NCI-H128 (cell line): ENCODE measurements around the gene APCDD1.

Experiments
- DNase-seq: peaks from one replicate; lab custom pipeline; 2025; ENCODE audit not compliant: unreplicated experiment; lab: John Stamatoyannopoulos, UW

APCDD1 gene

DNA sequence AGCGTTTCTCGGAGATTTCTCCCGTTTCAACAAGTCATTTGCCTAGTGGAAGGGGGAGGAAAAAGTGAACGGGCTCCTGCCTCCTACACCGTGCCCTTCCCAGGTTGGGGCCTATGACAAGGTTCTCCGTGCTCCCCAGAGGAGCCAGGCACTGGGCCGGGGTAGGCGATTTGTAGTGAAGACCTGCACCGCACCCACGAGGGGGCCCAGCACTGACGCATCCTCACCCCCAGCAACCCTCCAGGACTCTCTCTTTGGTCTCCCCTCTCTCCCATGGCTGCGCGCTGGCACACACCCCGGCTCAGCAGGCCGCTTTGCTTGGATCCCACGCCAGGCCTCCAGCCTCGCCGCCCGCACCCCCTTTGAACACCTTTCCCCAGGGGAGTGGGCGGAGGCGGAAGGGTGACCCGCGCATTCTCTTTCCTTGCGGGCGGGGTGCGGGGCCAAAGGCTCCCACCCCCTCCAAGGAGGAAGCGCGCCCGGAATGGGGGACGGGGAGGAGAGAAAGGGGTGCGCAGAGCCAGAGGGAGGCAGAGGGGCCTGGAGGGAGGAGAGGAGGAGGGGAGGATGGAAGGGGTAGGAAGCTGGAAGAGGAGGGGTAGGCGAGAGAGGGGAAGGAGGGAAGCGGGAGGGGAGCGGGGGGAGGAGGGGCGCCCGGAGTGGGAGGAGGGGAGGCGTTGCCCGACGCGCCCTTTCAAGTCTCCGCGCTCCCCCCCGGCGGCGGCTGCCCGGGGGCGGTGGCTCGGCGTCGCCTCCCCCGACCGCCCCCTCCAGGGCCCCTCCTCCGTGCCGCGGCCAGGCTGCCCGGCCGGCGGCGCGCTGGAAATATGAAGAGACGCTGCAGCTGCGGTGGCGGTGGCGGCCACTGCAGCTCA lies at the start of gene APCDD1:
Gene APCDD1, plus strand, starts transcription at position 830 of the 875 bp plus-strand sequence. CDS start 347 bp downstream, outside the sequence.
- DNase-seq, result no peak

DNA sequence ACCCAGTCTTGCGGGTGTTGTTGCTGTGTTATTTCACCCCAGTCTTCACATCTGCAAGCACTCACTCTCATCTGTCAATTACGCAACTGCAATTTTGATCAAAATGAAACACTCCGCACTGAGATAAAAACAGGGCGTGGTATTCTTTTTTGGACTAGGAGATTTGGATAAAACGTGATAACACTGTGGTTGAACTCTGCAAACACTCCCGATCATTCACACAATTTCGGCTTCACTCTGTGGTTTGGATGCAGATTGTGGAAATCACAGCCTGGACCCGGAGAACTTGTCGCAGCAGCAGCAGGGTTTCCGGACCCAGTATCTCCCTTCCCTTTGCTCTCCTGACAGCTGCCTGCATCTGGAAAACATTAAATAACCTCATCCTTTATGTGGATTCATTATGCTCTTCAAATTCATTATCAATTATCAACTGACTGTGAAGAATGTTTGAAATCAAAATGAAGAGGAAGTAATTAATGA lies 49.4 kb upstream of the APCDD1 start:
- no peak for DNase-seq

DNA sequence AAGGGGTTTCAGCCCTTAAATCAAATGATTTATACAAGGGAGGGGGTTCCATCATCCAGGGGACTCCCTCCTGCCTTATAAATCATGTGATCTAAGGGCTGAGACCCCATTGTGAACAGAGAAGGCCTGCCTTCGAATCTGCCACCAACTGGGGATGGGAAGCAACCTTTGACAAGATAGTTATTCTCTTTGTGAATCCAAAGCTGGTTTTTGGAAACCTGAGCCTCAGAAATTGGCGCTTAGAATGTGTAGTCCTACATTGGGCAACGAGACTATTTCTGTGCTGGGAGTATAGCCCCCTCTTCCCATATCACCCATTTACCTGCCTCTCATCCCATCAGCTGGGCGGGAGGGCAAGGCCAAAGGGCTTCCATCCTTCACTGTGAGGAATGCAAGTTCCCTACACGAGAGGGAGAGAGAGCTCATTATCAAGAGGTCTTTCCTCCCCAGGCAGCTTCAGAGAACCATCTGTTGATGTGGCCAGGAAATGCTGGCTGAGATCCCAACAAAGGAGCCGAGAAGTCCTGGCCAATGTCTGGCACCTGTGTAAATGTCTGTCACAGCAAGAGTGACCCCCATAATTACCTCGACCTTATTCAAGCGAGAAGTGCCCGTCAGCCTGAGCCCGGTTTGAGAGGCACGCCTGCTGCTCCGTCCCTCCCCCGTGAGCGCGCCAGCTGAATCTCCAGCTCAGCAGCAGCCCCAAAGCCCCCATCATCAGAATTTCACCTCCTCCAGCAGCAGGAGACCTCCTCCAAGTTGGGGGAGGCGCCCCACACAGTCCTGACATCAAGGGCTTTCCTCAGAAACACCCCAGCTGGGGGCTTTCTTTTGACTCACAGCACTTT lies 48.4 kb upstream of the APCDD1 start:
- DNase-seq, result peak; percentile 69

DNA sequence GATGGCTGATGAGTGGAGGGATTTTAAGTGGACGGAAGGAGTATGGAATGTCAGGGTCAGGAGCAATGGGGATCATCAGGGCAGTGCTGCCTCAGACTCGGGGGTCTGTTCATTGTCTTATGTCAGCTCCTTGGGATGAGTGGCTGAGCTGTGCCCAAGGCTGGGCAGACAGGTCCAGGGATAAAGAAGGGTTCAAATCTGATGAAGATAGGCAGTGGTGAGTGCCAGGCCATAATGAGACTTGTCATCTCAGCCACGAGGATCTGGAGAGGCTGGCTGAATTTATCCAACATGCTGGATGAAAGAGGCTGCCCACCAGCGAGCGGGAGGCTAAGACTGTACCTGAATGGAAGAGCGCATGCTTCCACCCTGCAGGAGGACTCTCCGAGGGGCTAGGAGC lies 46.3 kb upstream of the APCDD1 start:
- DNase-seq, result no peak

DNA sequence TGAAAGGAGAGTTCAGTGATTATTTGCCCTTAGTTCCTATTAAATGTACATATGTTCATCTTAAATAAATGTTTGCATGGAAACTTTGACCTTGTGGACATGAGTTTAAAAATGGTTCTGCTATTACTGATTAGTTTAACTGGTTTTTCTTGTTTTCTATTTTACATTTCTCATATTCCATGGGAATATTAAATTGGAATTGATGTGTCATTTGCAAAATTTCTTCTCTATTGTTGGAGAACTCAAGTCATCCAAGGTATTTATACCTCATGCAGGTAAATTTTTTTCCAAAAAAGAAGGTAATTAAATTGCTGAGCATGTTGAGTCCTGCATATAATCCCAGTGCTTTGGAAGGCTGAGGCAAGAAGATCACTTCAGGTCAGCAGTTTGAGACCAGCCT lies 45.4 kb upstream of the APCDD1 start:
- no peak for DNase-seq

DNA sequence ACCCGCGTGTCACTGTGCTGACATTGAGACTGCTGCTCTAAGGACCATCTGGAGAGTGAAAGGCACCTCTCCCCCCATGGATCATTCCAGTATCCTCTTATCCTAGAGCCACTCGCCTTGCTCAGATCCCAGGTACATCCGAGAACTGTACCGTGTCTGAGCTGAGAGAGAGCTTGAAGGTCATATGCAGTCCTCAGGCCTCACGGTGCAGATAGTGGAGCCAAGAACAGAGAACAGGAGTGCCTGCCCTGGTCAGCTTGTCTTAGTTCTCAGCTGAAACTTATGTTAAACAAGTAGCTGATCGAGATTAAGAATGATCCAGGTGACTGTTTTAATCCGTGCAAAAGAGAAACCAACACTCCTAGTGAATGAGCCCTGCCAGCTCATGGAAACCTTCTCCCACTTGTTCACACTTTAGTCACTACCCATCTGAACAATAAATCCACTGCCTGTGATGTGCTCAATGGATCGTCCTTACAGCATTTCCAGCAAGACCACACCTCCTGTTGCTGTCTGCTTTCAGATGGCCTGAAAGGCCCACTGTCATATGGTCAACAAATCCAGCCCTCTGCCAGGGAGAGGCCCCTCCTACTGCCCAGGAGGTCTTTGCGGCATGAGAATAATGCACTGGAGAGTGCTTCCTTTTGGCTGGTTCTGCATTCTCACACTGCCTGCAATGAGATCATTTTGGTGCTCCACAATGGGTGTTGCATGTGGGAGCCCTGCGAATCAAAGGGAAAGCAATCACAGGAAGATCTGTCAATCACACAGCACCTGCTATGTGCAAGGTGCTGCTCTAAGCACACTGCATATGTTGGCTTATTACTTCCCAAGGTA lies 43.7 kb upstream of the APCDD1 start:
- DNase-seq, result no peak

DNA sequence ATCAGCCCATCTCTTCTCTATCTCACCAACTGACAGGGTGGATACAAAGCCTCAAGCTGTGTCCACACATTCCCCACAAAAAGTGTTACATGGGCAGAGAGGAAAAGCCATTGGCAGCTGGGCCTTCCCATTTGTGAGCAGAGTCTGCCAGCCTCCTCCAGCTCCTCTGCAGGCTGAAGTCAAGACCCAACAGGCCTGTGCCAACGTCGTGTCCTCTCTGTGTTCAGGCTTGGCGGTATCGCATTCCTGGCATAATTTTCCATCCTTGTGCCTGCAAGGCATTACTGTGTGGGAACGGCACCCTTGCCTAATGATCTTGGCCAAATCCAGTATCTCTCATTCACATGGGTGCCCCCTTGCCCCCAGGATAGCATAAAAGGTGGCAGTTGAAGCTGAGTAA lies 41.5 kb upstream of the APCDD1 start:
- DNase-seq, result no peak

DNA sequence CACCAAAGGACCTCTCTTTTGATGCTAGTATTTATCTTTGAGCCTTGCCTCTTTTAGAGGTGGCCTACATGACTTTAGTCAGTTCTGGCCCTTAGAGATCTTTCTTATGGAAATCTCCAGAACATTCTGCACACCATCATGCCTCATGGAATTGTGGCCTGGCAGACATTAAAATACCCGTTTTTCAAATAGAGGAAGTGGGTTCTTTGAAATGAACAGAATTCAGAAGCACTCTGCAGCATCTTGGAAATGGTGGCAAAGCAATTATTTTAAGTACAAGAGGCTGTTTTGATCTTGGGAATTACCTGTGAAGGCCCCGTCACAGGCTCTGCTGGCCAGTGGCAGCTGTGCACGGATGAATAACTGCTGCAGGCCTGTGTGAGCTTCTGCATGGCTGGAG lies 40.7 kb upstream of the APCDD1 start:
- DNase-seq, result no peak

DNA sequence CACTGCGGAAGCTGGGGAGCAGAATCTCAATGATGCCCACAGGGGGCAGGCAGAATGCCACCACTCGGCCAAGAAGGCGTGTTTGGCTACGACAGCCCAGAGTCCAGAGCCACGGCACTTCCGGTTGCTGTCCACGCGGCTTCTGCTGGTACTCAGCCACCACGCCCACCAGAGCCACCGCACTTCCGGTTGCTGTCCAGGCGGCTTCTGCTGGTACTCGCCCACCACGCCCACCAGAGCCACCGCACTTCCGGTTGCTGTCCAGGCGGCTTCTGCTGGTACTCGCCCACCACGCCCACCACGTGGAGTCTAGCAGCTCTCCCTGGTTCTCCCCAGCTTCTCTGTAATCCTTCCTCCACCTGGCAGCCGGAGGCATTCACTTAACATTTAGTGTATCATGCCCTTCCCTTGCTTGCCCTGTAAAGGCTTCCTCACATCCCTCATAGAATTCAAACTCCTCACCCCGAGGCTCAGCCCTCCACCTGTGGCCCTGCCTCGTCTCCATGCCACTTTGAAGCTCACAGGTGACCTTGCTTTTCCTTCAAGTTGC lies 40.1 kb upstream of the APCDD1 start:
- DNase-seq, result no peak

DNA sequence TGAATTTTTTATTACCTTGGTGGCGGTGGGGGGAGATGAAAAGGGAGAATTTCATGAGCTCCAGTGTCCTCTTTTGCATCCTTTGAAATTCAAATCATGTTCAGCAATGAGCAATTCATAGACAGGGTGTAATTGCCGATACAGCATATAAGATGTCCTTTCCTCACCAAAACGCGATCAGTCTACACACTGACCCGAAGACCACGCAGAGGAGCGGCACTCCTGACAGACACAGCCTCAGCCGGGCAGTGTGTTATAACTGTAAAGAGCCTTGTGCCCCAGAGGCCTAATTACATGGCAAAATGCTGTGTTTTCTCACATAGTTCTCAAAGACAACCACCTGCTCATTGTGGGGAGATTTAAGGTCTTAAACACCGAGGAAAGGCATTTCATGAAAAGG lies 38.4 kb upstream of the APCDD1 start:
- no peak for DNase-seq

DNA sequence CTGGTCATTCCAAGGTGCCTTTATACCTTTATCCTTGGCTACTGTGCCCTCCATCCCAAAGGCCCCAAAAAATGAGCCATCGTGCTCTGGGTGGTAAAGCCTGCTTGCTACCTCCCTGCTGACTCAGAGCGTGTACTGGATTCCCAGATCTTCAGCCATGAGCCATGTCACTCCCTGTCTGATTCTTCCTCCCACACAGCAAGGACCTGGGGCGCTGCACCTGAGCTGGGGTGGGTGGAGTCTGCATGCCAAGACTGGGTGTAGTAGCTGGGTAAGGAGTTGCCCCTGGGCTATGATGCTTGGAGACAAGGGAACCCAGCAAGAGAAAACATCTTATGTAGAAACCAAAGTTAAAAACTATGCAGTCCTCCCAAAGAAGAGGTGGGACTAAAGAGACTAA lies 37.2 kb upstream of the APCDD1 start:
- DNase-seq, result no peak

DNA sequence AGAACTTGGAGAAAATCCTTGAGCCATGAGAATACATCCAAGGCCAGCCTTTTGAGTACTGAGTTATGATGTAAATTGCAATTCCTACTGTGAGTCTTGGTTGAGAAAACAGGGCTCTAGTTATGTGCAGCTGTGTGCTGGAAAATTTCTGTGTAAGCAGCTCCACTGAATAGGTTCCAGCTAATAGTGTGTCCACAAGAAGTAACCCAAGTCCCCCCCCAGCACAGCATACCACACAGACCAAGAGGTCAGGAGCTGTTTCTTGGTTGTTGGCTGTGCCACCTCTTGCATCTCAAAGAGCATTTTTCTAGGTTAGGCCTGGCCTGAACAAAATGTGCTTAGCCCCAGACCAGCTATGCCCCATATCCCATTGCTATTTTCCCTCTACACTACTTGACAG lies 36.8 kb upstream of the APCDD1 start:
- DNase-seq, result no peak

DNA sequence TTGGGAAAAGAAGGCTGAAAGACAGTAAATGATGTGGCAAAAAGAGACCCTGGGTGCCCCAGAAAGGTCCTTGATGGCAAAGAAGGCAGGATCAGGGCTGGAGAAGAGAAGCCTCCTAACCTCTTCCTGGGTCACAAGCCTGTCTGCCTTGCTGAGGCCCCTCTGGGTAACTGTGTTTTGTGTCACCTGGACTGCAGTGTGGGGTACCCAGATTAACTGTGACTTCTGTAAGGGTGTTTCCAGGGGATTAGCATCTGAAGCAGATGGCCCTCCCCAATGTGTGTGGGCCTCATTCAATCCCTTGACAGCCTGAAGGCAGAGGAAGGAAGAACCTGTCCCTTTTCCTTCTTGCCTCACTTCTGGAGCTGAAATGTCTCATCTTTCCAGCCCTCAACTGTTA lies 35.6 kb upstream of the APCDD1 start:
- DNase-seq, result no peak

DNA sequence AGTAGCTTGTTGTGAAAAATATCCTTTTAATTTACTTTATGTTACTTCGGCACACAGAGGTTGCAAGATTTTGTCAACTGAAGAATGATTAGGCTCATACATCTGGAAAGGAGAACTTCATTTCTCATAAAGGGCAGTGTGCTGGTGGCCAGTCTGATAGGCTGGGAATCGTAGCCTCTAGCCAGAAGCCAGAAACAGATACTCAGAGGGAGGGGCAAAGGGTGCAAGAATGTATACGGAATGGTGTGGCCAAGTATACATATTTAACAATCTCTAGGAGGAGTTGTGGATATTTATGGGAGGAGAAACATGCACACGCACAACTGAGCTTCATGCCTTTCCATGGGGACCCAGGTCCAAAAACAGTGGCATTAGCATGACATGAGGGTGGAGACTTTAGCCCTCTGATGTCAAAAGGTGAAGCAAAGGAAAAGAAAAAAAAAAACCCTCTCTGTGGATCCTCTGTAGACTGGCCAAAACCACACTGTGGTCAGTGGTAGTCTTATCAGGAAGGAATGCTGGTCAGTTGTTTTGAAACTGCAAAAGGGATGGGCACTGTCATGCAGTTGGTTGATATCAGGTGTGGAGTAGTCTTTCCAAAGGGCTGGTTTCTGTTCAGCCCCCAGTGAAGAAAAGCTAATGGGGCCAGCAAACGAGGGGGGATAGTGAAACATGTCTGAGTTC lies 34.9 kb upstream of the APCDD1 start:
- no peak for DNase-seq

DNA sequence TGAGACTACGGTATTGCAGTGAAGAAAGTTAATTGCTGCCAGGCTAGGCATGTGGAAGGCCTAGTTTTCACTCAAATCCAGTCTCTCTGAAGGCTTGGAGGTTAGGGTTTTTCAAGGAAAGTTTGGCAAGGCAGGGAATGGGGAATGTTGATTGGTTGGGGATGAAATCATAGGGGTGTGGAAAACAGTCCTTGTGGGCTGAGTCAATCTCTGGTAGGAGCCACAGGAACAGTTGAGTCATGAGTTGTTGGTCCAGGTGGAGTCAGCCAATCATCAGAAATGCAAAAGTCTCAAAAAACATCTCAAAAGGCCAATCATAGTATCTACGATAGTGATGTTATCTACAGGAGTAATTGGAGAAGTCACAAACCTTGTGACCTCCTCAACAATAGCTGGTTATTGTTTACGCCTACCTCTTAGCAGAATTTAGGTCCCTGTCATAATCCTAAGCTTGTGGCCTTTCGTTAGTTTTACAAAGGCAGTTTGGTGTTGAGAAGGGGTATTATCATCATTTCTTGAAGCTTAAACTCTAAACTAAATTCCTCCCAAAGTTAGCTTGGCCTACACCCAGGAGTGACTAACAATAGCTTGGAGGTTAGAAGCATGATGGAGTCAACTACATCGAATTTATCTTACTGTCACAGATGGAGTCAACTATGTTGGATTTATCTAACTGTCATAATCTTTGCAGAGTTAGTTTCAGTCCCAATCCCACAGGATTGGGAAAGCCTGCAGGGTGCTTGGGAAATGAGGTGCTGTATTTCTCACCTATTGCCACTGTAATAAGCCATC lies 33.7 kb upstream of the APCDD1 start:
- no peak for DNase-seq

DNA sequence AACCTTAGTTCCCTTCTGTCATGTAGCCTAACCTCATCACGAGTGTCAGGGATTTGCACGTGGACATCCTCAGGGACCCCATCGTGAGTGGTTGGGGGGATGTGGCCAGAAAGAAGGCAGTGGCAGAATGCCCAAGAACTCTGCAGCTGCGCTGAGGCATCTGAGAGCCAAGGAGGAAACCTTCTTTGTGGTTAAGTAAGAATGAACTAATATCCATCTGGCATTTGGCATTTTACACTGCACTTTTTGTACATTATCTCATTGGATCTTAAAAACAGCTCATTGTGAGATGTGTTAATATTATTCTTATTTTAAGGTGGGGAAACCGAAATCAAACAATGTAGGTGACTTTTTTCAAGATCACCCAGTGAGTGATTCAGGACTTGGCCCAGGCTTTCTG lies 32.6 kb upstream of the APCDD1 start:
- DNase-seq, result no peak

DNA sequence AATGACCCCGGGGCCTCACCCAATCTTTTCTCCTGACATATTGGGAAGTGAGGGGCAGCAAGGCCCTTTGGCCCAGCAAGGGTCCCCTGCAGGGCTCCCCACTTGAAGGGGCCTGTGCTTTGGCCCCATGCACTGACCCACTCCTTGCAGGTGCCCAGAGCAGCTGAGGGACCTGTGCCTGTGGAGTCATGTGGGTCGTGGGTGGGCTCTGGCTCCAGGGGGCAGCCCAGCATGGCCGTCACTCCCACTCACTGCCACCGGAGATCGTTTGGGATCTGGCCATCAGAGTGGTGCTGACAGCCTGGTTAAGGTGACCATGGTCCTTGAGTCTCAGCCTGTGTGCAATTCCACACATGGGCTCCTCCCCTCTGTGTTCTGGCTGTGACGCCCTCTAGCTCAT lies 31.7 kb upstream of the APCDD1 start:
- no peak for DNase-seq

DNA sequence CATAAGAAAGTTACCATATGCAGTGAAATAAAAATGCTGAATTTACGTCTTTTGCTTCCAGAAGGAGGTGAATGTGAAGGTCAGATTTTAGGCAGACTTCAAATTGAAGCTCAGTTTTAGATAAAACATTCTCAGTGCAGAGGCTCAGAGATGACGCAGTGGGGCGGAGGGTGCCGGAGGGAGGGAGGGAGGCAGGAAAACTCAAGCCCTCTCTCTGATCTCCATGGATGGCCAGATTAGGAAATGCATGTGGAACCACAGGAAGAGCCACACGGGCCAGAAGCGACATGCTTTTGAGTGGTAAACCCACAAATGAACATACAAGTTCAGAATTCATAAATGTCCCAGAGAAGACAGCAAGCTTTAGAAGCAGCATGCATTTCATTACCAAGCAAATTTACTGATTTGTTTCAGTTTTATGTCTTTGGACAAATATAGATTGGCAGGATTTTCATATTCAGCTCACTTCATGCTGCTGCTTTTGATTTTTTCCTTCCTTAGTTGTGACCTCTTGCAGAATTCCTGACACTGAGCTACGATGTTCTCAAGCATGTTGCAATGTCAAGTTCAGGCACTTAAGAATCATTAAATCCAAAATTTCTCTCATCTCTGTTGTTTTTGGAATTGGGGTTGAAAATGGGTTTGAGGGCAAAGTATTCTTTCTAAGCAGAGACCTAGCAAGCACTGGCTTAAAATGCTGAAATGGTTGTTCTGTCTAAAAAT lies 29.7 kb upstream of the APCDD1 start:
- no peak for DNase-seq

DNA sequence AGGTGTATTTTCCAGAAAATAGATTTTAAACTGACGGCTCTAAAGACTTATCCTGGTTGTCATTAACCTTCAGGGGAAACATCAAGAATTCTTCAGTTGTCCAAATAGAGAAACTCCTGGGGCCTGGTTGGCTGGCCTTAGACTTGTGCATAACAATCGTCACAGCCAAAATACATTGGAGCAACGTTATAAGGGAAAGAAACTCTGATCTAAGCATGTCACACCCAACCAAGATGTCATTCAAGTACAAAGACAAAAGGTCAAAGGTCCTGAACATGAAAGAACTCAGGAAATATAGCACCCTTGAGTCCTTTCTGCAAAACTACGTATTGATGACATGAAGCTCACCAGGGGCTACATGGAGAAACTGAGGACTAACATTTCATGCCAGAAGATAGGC lies 23.8 kb upstream of the APCDD1 start:
- no peak for DNase-seq
